HepG2 (cell line): ENCODE results near the gene ALG5. TPM values are rescaled to one million over a fixed set of nuclear protein-coding genes. Genes with fewer than 3 reads are reported as not detected.

ENCODE experiments used
- ATAC-seq: fragments of 200-7000 bp; cut with Tn5 transposase; 3 replicates; pipeline ENCODE4 v1.9.1; 2020; ENCODE audit warnings: mild to moderate bottlenecking, moderate library complexity
- BruUV-seq: library from RNA; stranded (reverse); fragments of 400-500 nt; replicated peaks from 2 replicates; lab custom pipeline; 2021; lab: Mats Ljungman, UMichigan
- CTCF ChIA-PET: fragments of 300-600 bp; formaldehyde crosslinking; extraction: SDS; loops from one replicate; lab custom pipeline; 2021; ENCODE audit warnings: low total read pairs, inconsistent platforms, low intra/inter-chr PET ratio; lab: Yijun Ruan, JAX
- POLR2A ChIA-PET: fragments of 350-600 bp; sonication (Branson Sonifier 250); formaldehyde crosslinking; loops from one replicate; lab custom pipeline; 2020; ENCODE audit warnings: antibody characterized with exemption, inconsistent platforms; lab: Yijun Ruan, JAX
- DNase-seq: peaks from one replicate; pipeline ENCODE4 v3.0.0-alpha.2; 2015; ENCODE audit warnings: low spot score
- FAIRE-seq: peaks from 3 replicates; lab custom pipeline; 2011; peaks lifted over from hg19 to GRCh38; lab: Jason Lieb, UNC
- H2AFZ ChIP-seq: one replicate; pipeline ENCODE4 v1.6.1; 2011; ENCODE audit warnings: low read length, inconsistent platforms
- H3K27ac ChIP-seq: fragments of 300-600 bp; 3 replicates; pipeline ENCODE4 v1.8.0; 2011; ENCODE audit warnings: mixed run types, mild to moderate bottlenecking, mixed read lengths, low read length, inconsistent platforms; ENCODE audit not compliant: insufficient read depth; ENCODE audit errors: extremely low read length
- H3K27me3 ChIP-seq, 2 experiments: fragments of 200-600 bp in 1 of 2; 2 replicates in 1 of 2; 3 replicates in 1 of 2; pipeline versions ENCODE4 v1.6.0 to v1.8.0; 2011; ENCODE audit warnings: low read length in 2 of 2, mild to moderate bottlenecking in 2 of 2, moderate library complexity in 2 of 2, inconsistent platforms in 1 of 2; ENCODE audit not compliant: insufficient read depth in 2 of 2, control insufficient read depth in 1 of 2
- H3K36me3 ChIP-seq, 2 experiments: fragments of 200-600 bp in 1 of 2; replicated peaks in 1 of 2; 2 replicates in 1 of 2; 3 replicates in 1 of 2; pipeline versions ENCODE4 v1.5.1 to v1.8.0; 2011; ENCODE audit warnings: low read length in 2 of 2, inconsistent platforms in 1 of 2; ENCODE audit not compliant: insufficient read depth in 2 of 2, control insufficient read depth in 1 of 2
- H3K4me1 ChIP-seq: 2 replicates; pipeline ENCODE4 v1.5.1; 2012; ENCODE audit warnings: low read length, inconsistent platforms; ENCODE audit not compliant: insufficient read depth
- H3K4me2 ChIP-seq: 2 replicates; pipeline ENCODE4 v1.6.0; 2011; ENCODE audit warnings: low read depth, low read length, inconsistent platforms
- H3K4me3 ChIP-seq, 3 experiments: fragments of 200-600 bp in 1 of 3; sonication (generic), shearing (Covaris generic) in 1 of 3; replicated peaks in 1 of 3; 2 replicates each; pipeline ENCODE4 v1.5.1; 2011 to 2016; ENCODE audit warnings: low read length in 3 of 3, inconsistent platforms in 2 of 3, low read depth in 2 of 3, mild to moderate bottlenecking in 2 of 3, control low read depth in 1 of 3, mixed read lengths in 1 of 3; ENCODE audit not compliant: insufficient read depth in 1 of 3
- H3K79me2 ChIP-seq: one replicate; pipeline ENCODE4 v1.6.1; 2011; ENCODE audit warnings: low read length, inconsistent platforms; ENCODE audit not compliant: insufficient read depth
- H3K9ac ChIP-seq: 2 replicates; pipeline ENCODE4 v1.6.0; 2011; ENCODE audit warnings: mild to moderate bottlenecking, low read depth, low read length, inconsistent platforms; ENCODE audit not compliant: insufficient read depth
- H3K9me3 ChIP-seq: 2 replicates; pipeline ENCODE4 v1.5.1; 2012; ENCODE audit warnings: mild to moderate bottlenecking, low read length
- H4K20me1 ChIP-seq: 2 replicates; pipeline ENCODE4 v1.6.0; 2011; ENCODE audit warnings: inconsistent platforms, mild to moderate bottlenecking, low read length, moderate library complexity; ENCODE audit not compliant: insufficient read depth
- AHDC1 ChIP-seq: sonication (generic); formaldehyde crosslinking; IDR thresholded peaks from 2 replicates; pipeline ENCODE4 v1.5.1; 2020; ENCODE audit warnings: mild to moderate bottlenecking, missing genetic modification reagents, borderline replicate concordance
- EED ChIP-seq: sonication (generic); formaldehyde crosslinking; IDR thresholded peaks from 2 replicates; pipeline ENCODE4 v1.5.0; 2020; ENCODE audit warnings: mild to moderate bottlenecking, missing genetic modification reagents
- EHMT2 ChIP-seq: fragments of 200-600 bp; sonication (generic); IDR thresholded peaks from 2 replicates; pipeline ENCODE4 v1.7.0; 2017; ENCODE audit warnings: antibody characterized with exemption, low read depth, low read length, borderline replicate concordance
- ERF ChIP-seq: IDR thresholded peaks from 2 replicates; pipeline ENCODE4 v1.6.1; 2018; ENCODE audit warnings: missing biosample characterization, missing genetic modification reagents
- FOXJ3 ChIP-seq: sonication (generic); formaldehyde crosslinking; IDR thresholded peaks from 2 replicates; pipeline ENCODE4 v1.4.0; 2020; ENCODE audit warnings: missing genetic modification reagents, mild to moderate bottlenecking, borderline replicate concordance
- PBX2 ChIP-seq: IDR thresholded peaks from 2 replicates; pipeline ENCODE4 v1.6.1; 2016; ENCODE audit warnings: control low read depth
- PHF5A ChIP-seq: IDR thresholded peaks from one replicate; pipeline ENCODE4 v1.6.1; 2018; ENCODE audit warnings: low read depth, missing genetic modification reagents; ENCODE audit not compliant: unreplicated experiment
- ZNF569 ChIP-seq: sonication (generic); formaldehyde crosslinking; IDR thresholded peaks from 2 replicates; pipeline ENCODE4 v1.5.0; 2020; ENCODE audit warnings: mild to moderate bottlenecking, missing genetic modification reagents, moderate library complexity, borderline replicate concordance
- ZNF670 ChIP-seq: sonication (generic); formaldehyde crosslinking; IDR thresholded peaks from 2 replicates; pipeline ENCODE4 v1.8.0; 2022; ENCODE audit warnings: mild to moderate bottlenecking, missing genetic modification reagents, borderline replicate concordance
- ZNF687 ChIP-seq: sonication (generic); formaldehyde crosslinking; IDR thresholded peaks from 2 replicates; pipeline ENCODE4 v1.5.1; 2020; ENCODE audit warnings: mild to moderate bottlenecking, missing genetic modification reagents, moderate library complexity
- WGBS: methylation state at CpG from one replicate; pipeline ENCODE4 v1.1.6; 2017; ENCODE audit warnings: low lambda C conversion rate; 5-methylcytosine and 5-hydroxymethylcytosine counted together
- in situ Hi-C: cut with HindIII; loops from 2 replicates; pipeline ENCODE4 v1.10.0; 2017; ENCODE audit warnings: low pct_unique_long_range_greater_than_20kb; ENCODE audit not compliant: extremely low pct_ligation_motif_present
- intact Hi-C: fragments of 100-400 bp; cut with micrococcal nuclease; formaldehyde crosslinking; loops from one replicate; pipeline ENCODE4 v1.10.0; 2022; ENCODE audit not compliant: unreplicated experiment
- polyA plus RNA-seq, 8 experiments: library from polyadenylated mRNA; depleted of rRNA in 3 of 8; stranded (reverse) in 7 of 8; unstranded in 1 of 8; fragments of >200 nt; fragmentation: Illumina TruSeq in 4 of 8; extraction: Trizol in 4 of 8; gene quantifications; 2 replicates each; pipeline versions ENCODE4 v1.2.1 to v1.2.3, GENCODE V29; 2011 to 2016; ENCODE audit warnings: low read depth in 4 of 8, missing spikeins in 1 of 8, mixed read lengths in 1 of 8; ENCODE audit not compliant: insufficient read depth in 1 of 8
- total RNA-seq, 5 experiments: library from RNA; depleted of rRNA; stranded (reverse); fragments of >200 nt; fragmentation: Illumina TruSeq; extraction: Trizol; gene quantifications; 2 replicates each; pipeline ENCODE4 v1.2.3, GENCODE V29; 2016; ENCODE audit warnings: low read depth in 1 of 5

ALG5 gene
- total and polyA plus RNA-seq, 2 of the 13 experiments (the other 11 are each of a cell fraction or from before 2014, with no cell fraction given) = 27.8 to 51.1 TPM

- no peak for TF ChIP-seq AHDC1 (CRISPR knock-in tag)
- TF ChIP-seq EED = no peak
- no peak for TF ChIP-seq ZNF670 (CRISPR knock-in tag)
- no peak for TF ChIP-seq FOXJ3 (CRISPR knock-in tag)
Observed at GRCh38 chr13:37029617-37030016, 30.5 kb upstream of the ALG5 start (continued).

GRCh38 chr13:37027639-37028038 is 28.5 kb upstream of the ALG5 start:
- Histone ChIP-seq H2AFZ (no peak overlapping the region), H3K9ac (no peak overlapping the region), H3K4me1 (no peaks in the 10 kb centered on the region), H3K79me2 (no peaks in the 10 kb centered on the region), H3K27me3 (no peaks in the 10 kb centered on the region), H3K4me2 (no peak overlapping the region), H3K36me3 (peaks cover 13 to 57% of the 10 kb centered on the region in 2 experiments), H3K27ac (no peak overlapping the region)
- no TSS peak for BruUV-seq
- intact Hi-C loops = no loop called here
- CTCF ChIA-PET = no interaction called here
- in situ Hi-C loops = no loop called here
- 98% methylated on average over 2 of the region's 2 CpGs for WGBS
- DNase-seq = no peak
- no peak for TF ChIP-seq EHMT2
- no peak for TF ChIP-seq PHF5A (CRISPR knock-in tag)
- no peak for TF ChIP-seq PBX2 (CRISPR knock-in tag)
- no peak for TF ChIP-seq ZNF569 (CRISPR knock-in tag)
- TF ChIP-seq ERF (CRISPR knock-in tag) = no peak
- no peak for TF ChIP-seq ZNF687 (CRISPR knock-in tag)
- TF ChIP-seq, all 625 proteins: peak for 0
- FAIRE-seq = no peak
- H3K4me3 ChIP-seq = no peak overlapping the region
- no peak for ATAC-seq
- no peaks in the 10 kb centered on the region for H4K20me1 ChIP-seq
- H3K9me3 ChIP-seq = no peaks in the 10 kb centered on the region
- POLR2A ChIA-PET = no interaction called here
